Common myeloid progenitor, CD34-positive (primary cell): ENCODE measurements around the gene GLOD4.

Experiments used
- CTCF ChIA-PET: fragments of 350-600 bp; sonication (Branson Sonifier 250); formaldehyde crosslinking; loops from one replicate; lab custom pipeline; 2021; ENCODE audit warnings: antibody characterized with exemption; lab: Charles Lee
- POLR2A ChIA-PET: fragments of 350-600 bp; sonication (Branson Sonifier 250); formaldehyde crosslinking; loops from one replicate; lab custom pipeline; 2021; ENCODE audit warnings: antibody characterized with exemption; lab: Charles Lee
- DNase-seq, 3 donors: peaks; one replicate each; pipeline versions ENCODE4 v3.0.0 to v3.0.0-alpha.2; 2013
- H3K27ac ChIP-seq, 2 experiments: 1 replicate in 1 of 2; 2 replicates in 1 of 2; pipeline ENCODE4 v1.7.0; 2013; ENCODE audit warnings: inconsistent platforms in 2 of 2, low read length in 2 of 2, mild to moderate bottlenecking in 2 of 2, low read depth in 1 of 2, moderate library complexity in 1 of 2; ENCODE audit not compliant: severe bottlenecking in 2 of 2, insufficient read depth in 1 of 2, poor library complexity in 1 of 2
- H3K27me3 ChIP-seq, 5 experiments: replicated peaks in 2 of 5; 1 replicate in 3 of 5; 2 replicates in 2 of 5; pipeline versions ENCODE4 v1.6.1 to v1.7.0; 2013; ENCODE audit warnings: low read length in 4 of 5, mild to moderate bottlenecking in 2 of 5, moderate library complexity in 2 of 5, inconsistent platforms in 1 of 5; ENCODE audit not compliant: insufficient read depth in 5 of 5, control insufficient read depth in 4 of 5
- H3K36me3 ChIP-seq, 4 experiments: 1 replicate in 2 of 4; 2 replicates in 2 of 4; pipeline versions ENCODE4 v1.6.1 to v1.7.0; 2013; ENCODE audit warnings: low read length in 3 of 4, control low read depth in 1 of 4, mild to moderate bottlenecking in 1 of 4; ENCODE audit not compliant: control insufficient read depth in 4 of 4, insufficient read depth in 4 of 4
- H3K4me1 ChIP-seq, 4 experiments: 1 replicate in 3 of 4; 2 replicates in 1 of 4; pipeline versions ENCODE4 v1.6.1 to v1.7.1; 2013; ENCODE audit warnings: low read length in 3 of 4, mild to moderate bottlenecking in 3 of 4, control low read depth in 1 of 4, inconsistent platforms in 1 of 4, moderate library complexity in 1 of 4; ENCODE audit not compliant: control insufficient read depth in 4 of 4, insufficient read depth in 4 of 4; ENCODE audit errors: control extremely low read depth in 1 of 4
- H3K4me3 ChIP-seq, 7 experiments: 1 replicate in 4 of 7; 2 replicates in 3 of 7; pipeline versions ENCODE4 v1.5.1 to v1.7.0; 2013; ENCODE audit warnings: mild to moderate bottlenecking in 7 of 7, low read length in 6 of 7, moderate library complexity in 6 of 7, inconsistent platforms in 2 of 7, low read depth in 2 of 7, control low read depth in 1 of 7; ENCODE audit not compliant: insufficient read depth in 4 of 7, control insufficient read depth in 1 of 7; ENCODE audit errors: extremely low read depth in 1 of 7
- H3K9me3 ChIP-seq, 5 experiments: 1 replicate in 4 of 5; 2 replicates in 1 of 5; pipeline versions ENCODE4 v1.6.1 to v1.7.1; 2013; ENCODE audit warnings: low read length in 4 of 5, mild to moderate bottlenecking in 2 of 5, inconsistent platforms in 1 of 5, low read depth in 1 of 5, moderate library complexity in 1 of 5; ENCODE audit not compliant: control insufficient read depth in 4 of 5, insufficient read depth in 2 of 5; ENCODE audit errors: control extremely low read depth in 1 of 5
- WGBS: methylation state at CpG from one replicate; pipeline ENCODE4 v1.1.5; 2013; ENCODE audit not compliant: insufficient coverage; 5-methylcytosine and 5-hydroxymethylcytosine counted together

Gene GLOD4

GRCh38 chr17:825216-825615 is 43.1 kb upstream of the GLOD4 start:
- WGBS = 97% methylated on average over 15 of the region's 17 CpGs
- Histone ChIP-seq H3K9me3 (no peaks in the 10 kb centered on the region), H3K4me3 (no peak overlapping the region), H3K27me3 (no peaks in the 10 kb centered on the region), H3K27ac (no peak overlapping the region), H3K36me3 (no peaks in the 10 kb centered on the region), H3K4me1 (no peaks in the 10 kb centered on the region)
- no peak for DNase-seq
- ChIA-PET POLR2A (no interaction called here), CTCF (interaction anchor here (1.6 to 1.7 kb wide), 2 partner anchors 27 to 30 kb away, joined by 4 read pairs; no protein-coding TSS in a partner anchor)

GRCh38 chr17:824378-824777 is 42.3 kb upstream of the GLOD4 start:
- WGBS = 93% methylated on average over 16 of the region's 16 CpGs
- ChIA-PET CTCF (interaction anchor here (1.6 to 1.7 kb wide), 2 partner anchors 27 to 29 kb away, joined by 4 read pairs; no protein-coding TSS in a partner anchor), POLR2A (no interaction called here)
- no peak overlapping the region for H3K27ac ChIP-seq
- H3K4me1 ChIP-seq = no peaks in the 10 kb centered on the region
- H3K9me3 ChIP-seq = no peaks in the 10 kb centered on the region
- no peaks in the 10 kb centered on the region for H3K36me3 ChIP-seq
- H3K4me3 ChIP-seq = no peak overlapping the region
- no peaks in the 10 kb centered on the region for H3K27me3 ChIP-seq
- DNase-seq = no peak

GRCh38 chr17:823501-823902 is 41.4 kb upstream of the GLOD4 start:
- no peaks in the 10 kb centered on the region for H3K9me3 ChIP-seq
- WGBS = 92% methylated on average over 9 of the region's 9 CpGs
- H3K27me3 ChIP-seq = no peaks in the 10 kb centered on the region
- DNase-seq = no peak
- no peak overlapping the region for H3K4me3 ChIP-seq
- POLR2A ChIA-PET = no interaction called here
- no peaks in the 10 kb centered on the region for H3K36me3 ChIP-seq
- no peak overlapping the region for H3K27ac ChIP-seq
- no peaks in the 10 kb centered on the region for H3K4me1 ChIP-seq
- CTCF ChIA-PET = no interaction called here

GRCh38 chr17:819251-819650 is 37.2 kb upstream of the GLOD4 start:
- Histone ChIP-seq H3K27me3 (no peaks in the 10 kb centered on the region), H3K4me1 (no peaks in the 10 kb centered on the region), H3K27ac (no peak overlapping the region), H3K4me3 (no peak overlapping the region), H3K36me3 (no peaks in the 10 kb centered on the region), H3K9me3 (no peaks in the 10 kb centered on the region)
- 96% methylated on average over 19 of the region's 19 CpGs for WGBS
- no peak for DNase-seq
- POLR2A ChIA-PET = no interaction called here
- CTCF ChIA-PET = no interaction called here

GRCh38 chr17:814371-814770 is 32.3 kb upstream of the GLOD4 start:
- Histone ChIP-seq H3K36me3 (no peaks in the 10 kb centered on the region), H3K4me1 (no peaks in the 10 kb centered on the region), H3K4me3 (no peak overlapping the region), H3K27ac (no peak overlapping the region), H3K9me3 (no peaks in the 10 kb centered on the region), H3K27me3 (peaks cover 0 to 4% (median 0%) of the 10 kb centered on the region in 5 experiments)
- ChIA-PET CTCF (interaction anchor here (1.1 kb wide), 1 partner anchor 9 kb away, joined by 3 read pairs; no protein-coding TSS in a partner anchor), POLR2A (interaction anchor here (0.7 kb wide), 1 partner anchor 66 kb away, joined by 3 read pairs; no protein-coding TSS in a partner anchor)
- no peak for DNase-seq
- WGBS = 96% methylated on average over 20 of the region's 20 CpGs

GRCh38 chr17:812638-813204 is 30.6 kb upstream of the GLOD4 start:
- H3K4me3 ChIP-seq = no peak overlapping the region
- H3K27me3 ChIP-seq = peaks cover 0 to 4% (median 0%) of the 10 kb centered on the region in 5 experiments
- no peaks in the 10 kb centered on the region for H3K36me3 ChIP-seq
- CTCF ChIA-PET = no interaction called here
- H3K27ac ChIP-seq = no peak overlapping the region
- no peak for DNase-seq
- POLR2A ChIA-PET = no interaction called here
- H3K4me1 ChIP-seq = no peaks in the 10 kb centered on the region
- WGBS = 95% methylated on average over 9 of the region's 14 CpGs
- no peaks in the 10 kb centered on the region for H3K9me3 ChIP-seq

- H3K4me3 ChIP-seq = no peak overlapping the region
- CTCF ChIA-PET = no interaction called here
- WGBS = 90% methylated on average over 26 of the region's 29 CpGs
- no peak overlapping the region for H3K27ac ChIP-seq
- POLR2A ChIA-PET = no interaction called here
- H3K36me3 ChIP-seq = no peaks in the 10 kb centered on the region
- no peaks in the 10 kb centered on the region for H3K9me3 ChIP-seq
- H3K27me3 ChIP-seq = peaks cover 0 to 4% (median 0%) of the 10 kb centered on the region in 5 experiments
- H3K4me1 ChIP-seq = no peaks in the 10 kb centered on the region
- no peak for DNase-seq
Observed at GRCh38 chr17:811051-811784, 29.1 kb upstream of the GLOD4 start.
